GM20431 (cell line): ENCODE measurements around the gene CBY1.

Experiments used
- in situ Hi-C: fragments of 300-500 bp; cut with MseI, MboI; formaldehyde crosslinking; loops from one replicate; pipeline ENCODE4 v1.15.0; 2020; ENCODE audit warnings: low sequenced_read_pairs; ENCODE audit not compliant: unreplicated experiment

The CBY1 gene

DNA sequence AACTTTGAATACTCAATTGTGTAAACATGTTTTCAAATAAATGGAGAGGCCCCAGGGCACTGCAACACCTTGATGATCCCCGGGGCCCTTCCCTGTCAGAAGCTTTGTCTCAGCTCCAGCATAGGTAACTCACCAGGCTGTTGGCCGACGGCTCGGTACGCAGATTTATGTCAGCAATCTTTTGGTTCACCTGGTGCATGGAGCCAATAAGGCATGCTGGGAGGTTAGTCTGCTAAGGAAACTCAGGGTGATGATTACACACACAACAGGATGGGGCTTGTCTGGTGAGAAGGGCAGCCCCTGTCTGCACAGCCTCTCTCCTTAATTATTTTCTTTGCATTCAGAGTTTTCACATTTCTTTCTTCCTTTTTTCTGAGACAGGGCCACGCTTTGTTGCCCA lies 11.0 kb upstream of the CBY1 start:
- in situ Hi-C loops, result no loop called here

DNA sequence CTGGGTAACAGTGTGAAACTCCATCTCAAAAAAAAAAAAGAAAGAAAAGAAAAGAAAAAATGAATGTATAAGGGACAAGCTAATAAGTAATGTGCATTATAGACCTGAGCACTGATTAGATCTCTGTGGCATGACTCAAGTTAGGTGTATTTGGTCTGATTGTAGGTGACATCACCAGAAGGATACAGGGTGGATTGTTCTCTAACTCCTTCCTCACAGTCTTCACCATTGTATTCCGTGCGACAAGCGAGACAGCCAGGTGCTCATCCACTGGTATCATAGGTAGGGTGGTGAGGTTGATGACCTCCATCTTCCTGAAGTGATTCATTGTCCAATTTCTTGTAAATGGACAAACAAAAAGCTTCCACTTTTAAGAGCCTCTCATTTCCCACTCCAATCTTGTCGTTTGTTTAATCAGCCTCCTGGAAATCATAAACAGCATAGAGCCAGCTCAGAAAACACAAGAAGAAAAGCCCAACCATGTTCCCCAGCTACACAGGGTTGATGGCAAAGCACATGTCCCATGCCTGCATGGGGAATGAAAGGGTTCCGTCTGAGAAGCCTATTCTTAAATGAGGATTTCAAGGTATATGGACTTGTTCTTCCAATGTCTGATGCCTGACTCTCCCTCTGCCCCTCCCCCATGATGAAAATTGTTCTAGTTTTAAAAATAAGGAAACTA lies 6.5 kb upstream of the CBY1 start:
- in situ Hi-C loops, result no loop called here

DNA sequence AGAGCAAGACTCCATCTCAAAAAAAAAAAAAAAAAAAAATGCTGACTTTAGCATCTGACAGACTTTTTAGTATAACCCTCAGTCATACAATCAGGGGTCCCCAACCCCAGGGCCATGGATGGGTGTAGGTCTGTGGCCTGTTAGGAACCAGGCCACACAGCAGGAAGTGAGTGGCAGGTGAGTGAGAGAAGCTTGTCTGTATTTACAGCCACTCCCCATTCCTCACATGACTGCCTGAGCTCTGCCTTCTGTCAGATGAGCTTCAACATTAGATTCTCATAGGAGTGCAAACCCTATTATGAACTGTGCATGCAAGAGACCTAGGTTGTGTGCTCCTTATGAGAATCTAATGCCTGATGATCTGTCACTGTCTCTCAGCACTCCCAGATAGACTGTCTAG lies 3.6 kb upstream of the CBY1 start:
- in situ Hi-C loops, result no loop called here

DNA sequence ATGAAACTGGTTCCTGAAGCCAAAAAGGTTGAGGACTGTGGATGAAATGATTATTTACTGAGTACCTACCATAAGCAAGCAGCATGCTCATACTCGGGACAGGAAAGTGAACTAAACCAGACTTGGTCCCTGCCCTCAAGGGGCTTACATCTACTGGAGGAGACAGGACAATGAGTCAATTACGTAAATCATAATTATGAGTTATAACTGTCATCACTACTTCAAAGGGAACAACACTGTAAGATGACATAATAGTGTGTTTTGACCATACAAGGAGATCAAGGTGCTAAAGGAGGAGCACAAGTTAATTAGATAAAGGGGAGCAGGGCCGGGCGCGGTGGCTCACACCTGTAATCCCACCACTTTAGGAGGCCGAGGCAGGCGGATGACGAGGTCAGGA lies 2.7 kb upstream of the CBY1 start:
- in situ Hi-C loops, result no loop called here

DNA sequence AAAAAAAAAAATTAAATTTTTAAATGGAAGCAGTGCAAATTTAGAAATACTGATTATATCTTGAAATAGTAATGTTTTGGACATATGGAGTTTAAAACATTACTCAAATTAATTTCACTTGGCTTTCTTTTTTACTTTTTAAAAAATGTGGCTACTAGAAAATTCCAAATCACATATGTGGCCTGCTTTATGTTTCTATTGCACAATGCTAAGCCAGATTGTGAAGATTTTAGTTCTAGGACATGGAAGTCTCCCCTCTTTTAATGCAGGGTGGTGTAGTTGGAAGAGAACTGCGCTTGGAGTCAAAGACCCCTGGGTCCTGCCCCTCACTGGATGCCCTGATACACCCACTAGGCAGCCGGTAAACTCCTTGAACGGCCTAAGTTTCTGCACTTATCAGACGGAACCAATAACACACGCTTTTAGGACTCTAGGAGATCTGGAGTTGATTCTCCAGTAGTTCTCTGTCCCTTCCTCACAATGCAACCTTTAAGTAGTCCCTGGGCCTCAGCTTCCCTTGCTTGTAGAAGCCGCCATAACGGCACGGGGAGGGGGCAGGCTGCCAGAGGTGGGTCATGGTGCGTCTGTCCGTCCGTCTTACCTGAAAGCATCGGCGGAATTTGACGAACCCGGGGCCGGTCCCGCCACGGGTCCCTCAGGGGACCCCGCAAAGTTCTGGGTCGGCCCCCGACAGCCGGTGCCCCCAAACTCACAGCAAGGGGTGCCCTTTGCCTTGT lies 751 bp upstream of the CBY1 start:
- in situ Hi-C loops, result no loop called here

DNA sequence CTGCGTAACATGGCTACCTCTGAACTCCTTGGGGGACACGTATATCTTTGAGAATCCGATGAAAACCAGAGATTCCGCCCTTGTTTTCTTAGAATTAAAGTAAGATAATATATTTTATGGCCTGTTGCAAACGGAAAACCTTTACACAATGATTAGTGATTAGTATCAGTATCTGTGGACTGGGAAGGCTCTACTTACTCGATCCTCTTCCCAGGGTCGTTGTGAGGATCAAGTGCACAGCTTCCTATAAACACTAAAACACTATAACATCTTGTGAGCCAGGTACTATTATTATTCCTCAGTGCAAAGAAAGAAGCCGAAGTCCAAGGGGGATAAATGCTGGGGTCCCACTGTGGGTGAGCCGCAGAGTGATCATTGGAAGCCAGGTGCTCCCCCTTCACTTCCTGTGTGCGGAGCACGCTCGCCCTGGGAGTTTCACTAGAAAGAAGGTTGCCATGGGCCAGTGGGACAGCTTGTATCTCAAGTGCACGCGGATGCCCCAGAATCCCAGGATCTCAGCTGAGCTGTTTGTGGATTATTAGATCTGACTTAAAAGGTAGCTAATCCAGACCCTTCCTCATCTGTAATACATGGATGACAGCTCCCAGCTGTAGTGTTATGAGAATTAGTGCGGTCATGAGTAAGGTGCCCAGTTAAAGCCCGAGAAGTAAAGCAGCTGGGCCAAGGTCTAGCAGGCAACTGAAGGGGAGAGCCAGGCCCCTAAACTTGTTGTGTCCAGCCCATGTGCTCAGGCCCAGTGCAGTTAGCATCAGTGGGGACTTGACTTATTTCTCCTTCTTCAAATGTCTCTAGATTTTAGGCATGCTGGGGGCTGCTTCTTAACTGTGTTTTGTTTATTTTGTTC lies 839 bp downstream of the CBY1 start:
- in situ Hi-C loops, result no loop called here

DNA sequence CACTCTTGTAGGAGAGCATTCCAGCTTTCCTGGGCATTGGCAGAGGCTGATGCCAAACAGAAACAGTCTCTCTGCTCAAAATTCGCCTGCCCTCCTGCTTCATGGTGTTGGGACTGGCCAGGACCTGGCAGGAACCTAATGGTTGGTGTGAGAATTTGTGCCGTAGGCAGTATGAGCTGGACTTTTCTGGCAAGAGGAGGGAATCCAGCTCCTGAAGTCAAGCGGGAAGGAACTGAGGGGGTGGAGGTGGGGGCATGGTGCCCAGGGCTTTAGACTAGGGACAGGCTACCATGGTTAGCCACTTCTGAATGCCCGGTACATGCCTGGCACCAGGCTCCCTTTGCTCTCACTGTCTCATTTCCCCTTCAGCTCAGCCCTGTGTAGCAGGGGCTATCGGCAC lies 18.4 kb downstream of the CBY1 start:
- in situ Hi-C loops, result no loop called here

DNA sequence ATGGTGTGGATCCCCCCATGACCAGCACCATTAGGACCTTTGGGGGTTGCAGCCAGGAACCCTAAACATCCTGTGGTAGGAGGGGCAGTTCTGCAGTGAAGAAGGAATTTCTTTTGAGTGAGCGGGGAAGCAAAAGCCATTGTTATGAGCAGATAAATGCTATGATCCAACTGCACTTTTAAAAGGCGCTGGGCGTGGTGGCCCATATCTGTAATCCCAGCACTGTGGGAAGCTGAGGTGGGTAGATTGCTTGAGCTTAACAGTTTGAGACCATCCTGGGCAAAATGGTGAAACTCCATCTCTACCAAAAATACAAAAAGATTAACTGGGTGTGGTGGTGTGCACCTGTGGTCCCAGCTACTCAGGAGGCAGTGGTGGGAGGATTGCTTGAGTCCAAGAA lies 19.4 kb downstream of the CBY1 start:
- in situ Hi-C loops, result no loop called here

DNA sequence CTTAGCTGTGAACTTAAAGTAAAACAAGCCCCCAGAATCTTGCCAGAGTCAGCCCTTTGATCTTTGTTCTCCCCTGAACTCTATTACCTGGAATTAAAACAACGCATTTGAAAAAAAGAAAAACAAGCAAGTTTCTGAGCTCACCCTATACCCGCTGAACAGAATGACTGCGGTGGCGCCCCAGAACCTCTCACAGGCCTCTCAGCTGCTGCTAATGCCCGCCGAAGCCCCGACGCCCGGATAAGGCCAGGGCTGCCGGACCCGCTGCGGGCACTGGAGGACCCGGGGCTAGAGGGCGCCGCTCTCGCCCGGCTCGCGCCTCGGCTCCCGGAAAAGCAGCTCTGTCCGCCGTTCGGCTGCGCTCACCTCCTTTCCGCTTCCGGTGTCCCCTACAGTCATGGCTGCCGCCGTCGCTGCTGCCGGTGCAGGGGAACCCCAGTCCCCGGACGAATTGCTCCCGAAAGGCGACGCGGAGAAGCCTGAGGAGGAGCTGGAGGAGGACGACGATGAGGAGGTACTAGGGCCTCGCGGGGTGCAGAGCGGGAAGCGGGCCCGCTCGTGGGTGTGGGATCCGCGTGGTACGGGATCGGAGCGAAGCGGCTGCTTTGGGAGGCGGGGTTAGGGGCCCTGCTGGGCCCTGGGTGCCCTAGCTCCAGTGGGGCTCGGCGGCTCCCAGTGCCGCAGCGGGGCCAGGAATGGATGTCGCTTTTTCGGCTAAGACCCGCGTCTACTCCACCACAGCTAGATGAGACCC lies 25.3 kb downstream of the CBY1 start, which contains the start of gene TOMM22:
TOMM22 (plus strand) TSS at position 376 of the 754 bp plus-strand sequence; CDS start at position 398, 22 bp downstream.
- in situ Hi-C loops, result no loop called here

DNA sequence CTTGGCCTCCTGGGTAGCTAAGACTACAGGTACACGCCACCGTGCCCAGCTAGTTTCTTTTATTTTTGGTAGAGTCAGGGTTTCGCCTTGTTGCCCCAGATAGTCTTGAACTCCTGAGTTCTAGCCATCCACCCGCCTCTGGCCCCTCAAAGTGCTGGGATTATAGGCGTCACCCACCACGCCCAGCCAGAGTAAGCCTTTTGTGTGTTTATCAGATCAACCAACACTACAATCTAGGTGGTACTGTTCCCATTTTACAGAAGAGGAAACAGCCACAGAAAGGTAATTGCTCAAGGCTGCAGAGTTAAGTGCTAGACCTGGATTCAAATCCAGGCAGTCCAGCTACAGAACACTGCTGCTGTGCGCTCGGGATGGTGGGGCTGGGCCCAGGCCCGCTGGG lies 28.5 kb downstream of the CBY1 start:
- in situ Hi-C loops, result no loop called here

DNA sequence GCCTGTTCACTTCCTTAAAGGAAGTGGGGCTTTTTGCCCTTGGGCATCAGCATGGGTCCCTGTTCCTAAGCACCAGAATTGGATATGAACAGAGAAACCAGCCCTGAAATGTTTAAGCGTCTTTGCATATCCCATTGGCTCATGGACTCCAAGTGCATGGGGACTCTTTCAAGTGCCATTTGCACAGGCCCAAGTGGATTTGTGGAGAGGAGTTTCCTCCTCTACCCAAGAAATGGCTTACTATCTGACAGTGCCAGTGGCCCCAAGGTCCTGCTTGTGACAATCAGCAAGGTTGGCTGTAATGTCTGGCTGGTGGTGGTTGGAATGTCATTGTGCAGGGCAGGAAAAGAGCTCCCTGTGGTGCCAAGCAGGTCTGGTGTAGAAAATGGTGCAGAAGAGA lies 29.3 kb downstream of the CBY1 start:
- in situ Hi-C loops, result no loop called here

DNA sequence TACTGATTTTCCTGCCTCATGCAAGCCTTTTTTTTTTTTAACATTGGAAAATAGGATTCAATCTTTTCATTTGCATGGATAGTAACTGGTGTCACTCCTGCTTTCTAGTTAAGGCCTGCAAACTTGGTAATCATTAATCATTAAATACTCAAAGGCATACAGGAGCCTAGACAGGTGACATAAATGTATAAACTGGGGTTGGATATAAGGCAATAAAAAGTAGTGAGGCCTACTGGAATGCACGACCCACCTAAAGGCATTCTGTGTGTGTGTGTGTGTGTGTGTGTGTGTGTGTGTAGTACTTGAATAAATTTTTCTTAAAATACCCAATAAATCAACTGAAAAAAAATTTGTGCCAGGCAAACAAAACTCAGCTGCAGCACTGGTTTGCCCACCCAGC lies 33.2 kb downstream of the CBY1 start:
- in situ Hi-C loops, result no loop called here

DNA sequence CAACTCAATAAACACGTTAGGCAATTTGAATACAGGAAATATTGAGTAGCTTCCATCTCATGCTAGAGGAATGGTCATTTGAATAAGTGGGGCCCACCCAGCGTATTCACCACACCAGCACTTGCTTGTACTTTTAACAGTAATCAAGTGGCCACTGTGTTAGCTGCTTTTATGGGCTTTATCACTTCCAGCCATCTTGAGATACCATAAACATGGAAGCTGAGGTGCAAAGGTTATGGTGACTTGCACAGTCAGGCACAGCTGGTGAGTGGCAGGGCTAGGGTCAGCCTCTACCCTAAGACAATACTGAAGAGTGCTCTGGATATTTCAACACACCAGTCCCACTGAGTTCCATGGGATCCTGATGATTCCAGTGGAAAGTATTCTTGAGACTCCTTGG lies 37.6 kb downstream of the CBY1 start:
- in situ Hi-C loops, result no loop called here

DNA sequence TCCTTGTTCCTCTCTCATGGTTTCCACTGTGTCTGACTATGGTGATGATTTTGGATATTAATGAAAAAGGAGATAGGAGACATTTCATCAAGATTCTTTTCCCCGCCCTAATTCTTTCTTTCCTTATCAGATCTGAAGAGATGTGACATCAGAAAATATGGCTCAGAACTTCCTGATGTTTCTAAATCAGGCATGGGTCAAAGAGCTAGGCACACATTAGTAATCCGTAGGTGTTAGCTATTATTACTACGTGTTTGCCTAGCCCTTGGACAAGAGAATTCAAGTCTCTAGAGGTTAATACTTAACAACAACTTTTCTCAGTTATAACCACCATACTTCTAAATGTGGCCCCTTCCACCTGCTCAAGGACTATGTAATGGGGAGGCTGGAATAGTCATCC lies 38.5 kb downstream of the CBY1 start:
- in situ Hi-C loops, result no loop called here

DNA sequence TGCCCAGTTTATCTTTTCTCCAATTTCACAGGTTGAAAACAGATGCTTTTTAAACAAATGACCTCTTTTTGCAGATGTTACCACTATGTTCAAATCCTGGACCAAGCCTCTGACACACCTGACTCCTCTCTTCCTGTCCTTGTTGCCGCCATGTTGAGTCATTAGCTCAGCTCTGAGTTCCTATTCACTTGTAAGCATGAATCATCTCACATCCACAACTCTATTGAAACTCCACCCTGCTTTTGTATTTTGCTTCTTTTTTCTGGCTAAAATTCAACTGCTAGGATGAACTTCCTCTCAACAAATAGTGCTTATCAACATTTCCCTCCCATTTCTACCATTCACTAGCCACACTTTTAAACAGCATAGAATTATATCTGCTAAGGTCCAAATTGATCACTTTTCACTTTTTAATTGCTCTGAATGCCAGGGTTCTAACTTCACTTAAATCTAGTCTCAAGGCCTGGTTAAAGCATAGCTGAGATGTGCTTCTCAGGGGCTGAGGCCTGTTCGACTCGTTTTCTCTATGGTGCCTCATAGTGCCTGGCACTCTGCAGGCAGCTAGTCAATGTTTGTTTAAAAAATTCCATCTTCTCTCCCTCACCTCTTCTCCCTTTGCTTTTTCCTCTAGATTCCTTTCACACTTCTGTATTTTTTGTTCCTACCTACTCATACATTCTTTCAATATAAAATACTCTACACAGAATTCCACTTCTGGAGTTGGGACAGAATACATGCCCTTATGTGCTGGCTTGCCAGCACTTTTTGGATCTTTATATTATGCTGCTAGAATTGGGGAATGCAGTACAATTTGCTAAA lies 40.4 kb downstream of the CBY1 start:
- in situ Hi-C loops, result no loop called here

DNA sequence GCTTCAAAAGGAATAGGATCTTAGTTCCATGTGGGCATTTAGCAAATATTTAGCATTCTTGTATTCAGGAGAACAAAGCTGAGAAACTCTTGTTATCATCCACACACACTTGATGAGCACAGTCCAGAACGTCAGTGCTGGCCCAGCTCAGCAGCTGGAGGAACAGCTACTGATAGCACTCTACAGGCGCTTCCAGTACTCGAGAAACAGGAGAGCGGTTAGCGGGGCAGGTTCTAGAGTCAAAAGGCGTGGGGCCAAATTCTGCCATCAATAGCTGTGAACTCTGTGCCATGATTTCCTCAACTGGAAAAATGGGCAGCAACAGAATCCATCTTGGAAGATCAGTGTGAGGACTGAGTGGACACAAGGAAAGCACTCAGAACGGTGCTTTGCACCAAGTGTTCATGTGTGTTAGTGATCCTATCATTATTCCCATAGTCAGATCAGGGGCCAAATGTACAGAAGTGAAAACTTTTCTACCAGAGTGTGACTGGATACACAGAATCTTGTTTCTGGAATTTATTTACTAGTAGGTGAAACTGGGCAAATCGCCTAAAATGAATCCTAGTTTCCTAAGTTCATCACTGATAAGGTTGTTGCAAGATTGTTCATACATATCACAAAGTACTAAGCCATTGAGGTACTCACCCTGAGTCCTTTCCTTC lies 41.1 kb downstream of the CBY1 start:
- in situ Hi-C loops, result no loop called here

DNA sequence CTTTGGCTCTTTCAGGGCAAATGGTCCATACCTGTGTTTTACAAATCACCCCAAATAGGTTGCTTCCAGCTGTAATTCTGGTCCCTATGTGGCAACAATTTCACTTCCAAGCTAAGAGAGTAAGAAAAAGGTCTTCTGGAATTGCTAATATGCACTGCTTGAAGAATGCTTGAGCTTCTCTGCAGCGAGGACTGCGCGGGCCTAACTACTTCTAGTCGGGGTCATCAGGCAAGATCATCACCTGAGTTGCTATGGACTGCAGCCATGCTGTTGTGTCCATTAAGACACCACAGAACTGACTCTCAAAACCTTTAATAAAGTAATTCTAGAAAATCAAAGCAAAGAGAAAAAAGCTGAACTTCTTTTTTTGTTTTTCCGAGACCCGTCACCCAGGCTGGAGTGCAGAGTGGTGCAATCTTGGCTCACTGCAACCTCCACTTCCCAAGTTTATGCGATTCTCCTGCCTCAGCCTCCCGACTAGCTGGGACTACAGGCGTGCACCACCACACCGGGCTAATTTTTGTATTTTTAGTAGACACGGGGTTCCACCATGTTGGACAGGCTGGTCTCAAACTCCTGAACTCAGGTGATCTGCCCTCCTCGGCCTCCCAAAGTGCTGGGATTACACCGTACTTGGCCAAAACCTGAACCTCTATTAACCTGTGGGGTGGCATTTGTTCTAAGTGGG lies 42.1 kb downstream of the CBY1 start:
- in situ Hi-C loops, result no loop called here

DNA sequence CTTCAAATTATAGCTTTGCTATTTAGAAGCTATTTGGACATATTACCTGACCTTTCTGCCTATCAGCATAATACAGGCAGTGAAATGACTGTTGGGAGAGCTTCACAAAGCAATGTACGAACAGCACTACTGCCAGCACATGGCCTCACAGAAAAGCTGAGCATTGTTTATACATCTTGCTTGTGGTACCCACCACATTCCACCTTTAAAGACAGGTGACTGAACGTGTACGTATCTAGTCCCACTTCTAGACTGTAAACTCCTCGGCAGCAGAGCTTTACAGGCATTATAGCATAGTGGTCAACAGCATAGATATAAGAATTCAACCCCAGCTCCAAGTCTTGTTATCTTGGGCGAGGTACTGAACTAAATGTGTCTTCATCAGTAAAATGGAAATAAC lies 42.7 kb downstream of the CBY1 start:
- in situ Hi-C loops, result no loop called here
